HepG2 (cell line): ENCODE results near the gene ZBTB48. TPM values are rescaled to one million over a fixed set of nuclear protein-coding genes. Genes with fewer than 3 reads are reported as not detected.

ENCODE experiments used
- CENPT ChIP-seq: sonication (generic); formaldehyde crosslinking; IDR thresholded peaks from 2 replicates; pipeline ENCODE4 v1.8.0; 2022; ENCODE audit warnings: low read depth, mild to moderate bottlenecking, moderate library complexity, missing genetic modification reagents
- DNMT1 ChIP-seq: sonication (generic); formaldehyde crosslinking; IDR thresholded peaks from 2 replicates; pipeline ENCODE4 v1.5.1; 2020; ENCODE audit warnings: mild to moderate bottlenecking, missing genetic modification reagents
- EED ChIP-seq: sonication (generic); formaldehyde crosslinking; IDR thresholded peaks from 2 replicates; pipeline ENCODE4 v1.5.0; 2020; ENCODE audit warnings: mild to moderate bottlenecking, missing genetic modification reagents
- KMT2A ChIP-seq: sonication (generic); formaldehyde crosslinking; IDR thresholded peaks from 2 replicates; pipeline ENCODE4 v1.4.0; 2020; ENCODE audit warnings: missing genetic modification reagents
- KMT2B ChIP-seq: IDR thresholded peaks from 2 replicates; pipeline ENCODE4 v1.6.1; 2016; ENCODE audit warnings: missing genetic modification reagents, missing compliant biosample characterization
- MAF1 ChIP-seq: sonication (generic); formaldehyde crosslinking; IDR thresholded peaks from 2 replicates; pipeline ENCODE4 v1.5.0; 2020; ENCODE audit warnings: missing genetic modification reagents, borderline replicate concordance
- MTA1 ChIP-seq: sonication (generic); formaldehyde crosslinking; IDR thresholded peaks from 2 replicates; pipeline ENCODE4 v1.4.0; 2020; ENCODE audit warnings: missing genetic modification reagents, mild to moderate bottlenecking, borderline replicate concordance
- MYC ChIP-seq: sonication (generic); formaldehyde crosslinking; IDR thresholded peaks from 2 replicates; pipeline ENCODE4 v1.9.0; 2021; ENCODE audit warnings: missing genetic modification reagents, borderline replicate concordance
- NRL ChIP-seq: sonication (generic); formaldehyde crosslinking; IDR thresholded peaks from 2 replicates; pipeline ENCODE4 v1.5.0; 2020; ENCODE audit warnings: missing genetic modification reagents, mild to moderate bottlenecking, moderate library complexity, borderline replicate concordance
- RBFOX2 ChIP-seq: fragments of 200-400 bp; formaldehyde crosslinking; IDR thresholded peaks from 2 replicates; pipeline ENCODE4 v1.6.1; 2017; ENCODE audit warnings: low read depth, mild to moderate bottlenecking, low read length
- REXO4 ChIP-seq: sonication (generic); formaldehyde crosslinking; IDR thresholded peaks from 2 replicates; pipeline ENCODE4 v1.8.0; 2022; ENCODE audit warnings: missing genetic modification reagents, mild to moderate bottlenecking, borderline replicate concordance
- TRIM24 ChIP-seq: sonication (generic); formaldehyde crosslinking; IDR thresholded peaks from 2 replicates; pipeline ENCODE4 v1.8.0; 2022; ENCODE audit warnings: mild to moderate bottlenecking, missing genetic modification reagents
- XBP1 ChIP-seq: sonication (generic); formaldehyde crosslinking; IDR thresholded peaks from 2 replicates; pipeline ENCODE4 v1.5.0; 2020; ENCODE audit warnings: missing genetic modification reagents
- ZNF225 ChIP-seq: sonication (generic); formaldehyde crosslinking; IDR thresholded peaks from 2 replicates; pipeline ENCODE4 v1.4.0; 2020; ENCODE audit warnings: mild to moderate bottlenecking, missing genetic modification reagents
- ZNF234 ChIP-seq: sonication (generic); formaldehyde crosslinking; conservative IDR thresholded peaks from 2 replicates; pipeline ENCODE4 v1.5.1; 2020; ENCODE audit warnings: mild to moderate bottlenecking, missing genetic modification reagents
- ZNF256 ChIP-seq: sonication (generic); formaldehyde crosslinking; conservative IDR thresholded peaks from 2 replicates; pipeline ENCODE4 v1.4.0; 2020; ENCODE audit warnings: missing genetic modification reagents
- ZNF264 ChIP-seq: sonication (generic); formaldehyde crosslinking; IDR thresholded peaks from 2 replicates; pipeline ENCODE4 v1.4.0; 2020; ENCODE audit warnings: missing genetic modification reagents
- ZNF292 ChIP-seq: sonication (generic); formaldehyde crosslinking; IDR thresholded peaks from 2 replicates; pipeline ENCODE4 v1.8.1; 2022; ENCODE audit warnings: mild to moderate bottlenecking, low read depth, missing genetic modification reagents, borderline replicate concordance
- ZNF329 ChIP-seq: sonication (generic); formaldehyde crosslinking; IDR thresholded peaks from 2 replicates; pipeline ENCODE4 v1.9.0; 2021; ENCODE audit warnings: low read depth, mild to moderate bottlenecking, missing genetic modification reagents
- ZNF468 ChIP-seq: sonication (generic); formaldehyde crosslinking; IDR thresholded peaks from 2 replicates; pipeline ENCODE4 v1.8.0; 2022; ENCODE audit warnings: mild to moderate bottlenecking, moderate library complexity, missing genetic modification reagents
- ZNF547 ChIP-seq: sonication (generic); formaldehyde crosslinking; IDR thresholded peaks from 2 replicates; pipeline ENCODE4 v1.5.1; 2020; ENCODE audit warnings: mild to moderate bottlenecking, missing genetic modification reagents
- ZNF781 ChIP-seq: sonication (generic); formaldehyde crosslinking; IDR thresholded peaks from 2 replicates; pipeline ENCODE4 v1.5.1; 2020; ENCODE audit warnings: borderline replicate concordance, mild to moderate bottlenecking, missing genetic modification reagents; ENCODE audit errors: not compliant biosample characterization
- ZNF850 ChIP-seq: sonication (generic); formaldehyde crosslinking; conservative IDR thresholded peaks from 2 replicates; pipeline ENCODE4 v1.9.0; 2021; ENCODE audit warnings: mild to moderate bottlenecking, missing genetic modification reagents
- polyA plus RNA-seq, 8 experiments: library from polyadenylated mRNA; depleted of rRNA in 3 of 8; stranded (reverse) in 7 of 8; unstranded in 1 of 8; fragments of >200 nt; fragmentation: Illumina TruSeq in 4 of 8; extraction: Trizol in 4 of 8; gene quantifications; 2 replicates each; pipeline versions ENCODE4 v1.2.1 to v1.2.3, GENCODE V29; 2011 to 2016; ENCODE audit warnings: low read depth in 4 of 8, missing spikeins in 1 of 8, mixed read lengths in 1 of 8; ENCODE audit not compliant: insufficient read depth in 1 of 8
- total RNA-seq, 5 experiments: library from RNA; depleted of rRNA; stranded (reverse); fragments of >200 nt; fragmentation: Illumina TruSeq; extraction: Trizol; gene quantifications; 2 replicates each; pipeline ENCODE4 v1.2.3, GENCODE V29; 2016; ENCODE audit warnings: low read depth in 1 of 5
- TF ChIP-seq, protein P1 (sequence below), 2 experiments: fragments of 450-650 bp in 1 of 2; sonication (generic) in 1 of 2; formaldehyde crosslinking; IDR thresholded peaks; 2 replicates each; pipeline versions ENCODE4 v1.5.0 to v1.8.0; 2020 to 2022; ENCODE audit warnings: mild to moderate bottlenecking in 1 of 2, missing genetic modification reagents in 1 of 2
- TF ChIP-seq, protein P2 (sequence below): IDR thresholded peaks from 2 replicates; pipeline ENCODE4 v1.6.1; 2016; ENCODE audit warnings: missing compliant biosample characterization, missing genetic modification reagents, borderline replicate concordance
- TF ChIP-seq, protein P3 (sequence below): sonication (generic); formaldehyde crosslinking; IDR thresholded peaks from 2 replicates; pipeline ENCODE4 v1.5.0; 2020; ENCODE audit warnings: missing genetic modification reagents

ZBTB48 gene
- total and polyA plus RNA-seq, 2 of the 13 experiments (the other 11 are each of a cell fraction or from before 2014, with no cell fraction given) = 13.0 to 17.1 TPM

DNA sequence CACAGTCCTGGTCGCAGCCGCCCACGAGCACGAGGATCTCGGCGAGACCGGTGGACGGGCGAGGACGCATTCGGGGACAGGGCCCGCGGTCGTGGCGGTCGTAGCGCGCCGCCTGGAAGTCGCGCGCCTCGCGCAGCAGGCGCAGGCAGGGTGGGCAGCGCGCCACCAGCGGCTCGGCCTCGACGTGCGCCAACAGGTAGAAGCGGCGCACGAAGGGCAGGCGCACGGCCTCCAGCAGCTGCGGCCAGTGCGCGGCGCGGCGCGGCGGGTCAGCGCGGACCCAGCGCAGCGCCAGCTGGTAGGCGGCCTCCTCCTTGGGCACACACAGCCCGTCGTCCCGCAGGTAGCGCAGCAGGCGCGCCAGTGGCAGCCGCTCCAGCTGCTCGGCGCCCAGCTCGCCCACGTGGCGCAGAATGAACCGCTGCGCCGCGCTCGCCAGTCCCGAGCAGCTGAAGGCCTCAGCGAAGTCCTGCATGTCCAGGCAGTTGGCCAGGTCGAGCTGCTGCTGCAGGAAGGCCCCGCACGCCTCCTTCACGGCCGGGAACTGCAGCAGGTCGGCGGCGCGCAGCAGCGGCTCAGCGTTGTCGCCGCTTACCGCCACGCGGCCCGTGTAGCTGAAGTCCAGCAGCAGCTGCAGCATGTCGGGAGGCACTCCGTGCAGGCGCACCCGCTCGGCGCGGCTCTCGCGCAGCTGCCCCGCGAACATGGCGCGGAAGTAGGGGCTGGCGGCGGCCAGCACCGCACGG, 22.3 kb downstream of the ZBTB48 start (continued):
- TF ChIP-seq RBFOX2 = peak; percentile 62; the same call in 1 of the 2 replicates
- TF ChIP-seq KMT2B (CRISPR knock-in tag) = peak; percentile 50; the same call in 1 of the 2 replicates
- TF ChIP-seq DNMT1 (CRISPR knock-in tag) = peak; percentile 70; the same call in 1 of the 2 replicates
- TF ChIP-seq ZNF468 (CRISPR knock-in tag) = peak; percentile 61; the same call in 1 of the 2 replicates
- TF ChIP-seq ZNF264 (CRISPR knock-in tag) = no peak
- 0 out of 2 replicates have a peak, but pooled peaks have one; percentile 36 for TF ChIP-seq TRIM24 (CRISPR knock-in tag)
- TF ChIP-seq MYC = peak; percentile 82
- peak; percentile 79; the same call in 1 of the 2 replicates for TF ChIP-seq ZNF256 (CRISPR knock-in tag)
- TF ChIP-seq ZNF292 (CRISPR knock-in tag) = no peak
- TF ChIP-seq, protein P1, sequence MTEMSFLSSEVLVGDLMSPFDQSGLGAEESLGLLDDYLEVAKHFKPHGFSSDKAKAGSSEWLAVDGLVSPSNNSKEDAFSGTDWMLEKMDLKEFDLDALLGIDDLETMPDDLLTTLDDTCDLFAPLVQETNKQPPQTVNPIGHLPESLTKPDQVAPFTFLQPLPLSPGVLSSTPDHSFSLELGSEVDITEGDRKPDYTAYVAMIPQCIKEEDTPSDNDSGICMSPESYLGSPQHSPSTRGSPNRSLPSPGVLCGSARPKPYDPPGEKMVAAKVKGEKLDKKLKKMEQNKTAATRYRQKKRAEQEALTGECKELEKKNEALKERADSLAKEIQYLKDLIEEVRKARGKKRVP (CRISPR knock-in tag; IDR thresholded peaks at IDR 0.05) = peak in 1 of 2 experiments; percentile 10; a peak in 1 of 4 replicates
- TF ChIP-seq ZNF234 (CRISPR knock-in tag) = 0 out of 2 replicates have a peak, but pooled peaks have one; percentile 45
- no peak for TF ChIP-seq REXO4 (CRISPR knock-in tag)
- TF ChIP-seq MAF1 = peak; percentile 84
- TF ChIP-seq, protein P2, sequence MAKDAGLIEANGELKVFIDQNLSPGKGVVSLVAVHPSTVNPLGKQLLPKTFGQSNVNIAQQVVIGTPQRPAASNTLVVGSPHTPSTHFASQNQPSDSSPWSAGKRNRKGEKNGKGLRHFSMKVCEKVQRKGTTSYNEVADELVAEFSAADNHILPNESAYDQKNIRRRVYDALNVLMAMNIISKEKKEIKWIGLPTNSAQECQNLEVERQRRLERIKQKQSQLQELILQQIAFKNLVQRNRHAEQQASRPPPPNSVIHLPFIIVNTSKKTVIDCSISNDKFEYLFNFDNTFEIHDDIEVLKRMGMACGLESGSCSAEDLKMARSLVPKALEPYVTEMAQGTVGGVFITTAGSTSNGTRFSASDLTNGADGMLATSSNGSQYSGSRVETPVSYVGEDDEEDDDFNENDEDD (CRISPR knock-in tag) = peak; percentile 63; the same call in 1 of the 2 replicates
- TF ChIP-seq XBP1 (CRISPR knock-in tag) = peak; percentile 73; the same call in 1 of the 2 replicates
- TF ChIP-seq, protein P3, sequence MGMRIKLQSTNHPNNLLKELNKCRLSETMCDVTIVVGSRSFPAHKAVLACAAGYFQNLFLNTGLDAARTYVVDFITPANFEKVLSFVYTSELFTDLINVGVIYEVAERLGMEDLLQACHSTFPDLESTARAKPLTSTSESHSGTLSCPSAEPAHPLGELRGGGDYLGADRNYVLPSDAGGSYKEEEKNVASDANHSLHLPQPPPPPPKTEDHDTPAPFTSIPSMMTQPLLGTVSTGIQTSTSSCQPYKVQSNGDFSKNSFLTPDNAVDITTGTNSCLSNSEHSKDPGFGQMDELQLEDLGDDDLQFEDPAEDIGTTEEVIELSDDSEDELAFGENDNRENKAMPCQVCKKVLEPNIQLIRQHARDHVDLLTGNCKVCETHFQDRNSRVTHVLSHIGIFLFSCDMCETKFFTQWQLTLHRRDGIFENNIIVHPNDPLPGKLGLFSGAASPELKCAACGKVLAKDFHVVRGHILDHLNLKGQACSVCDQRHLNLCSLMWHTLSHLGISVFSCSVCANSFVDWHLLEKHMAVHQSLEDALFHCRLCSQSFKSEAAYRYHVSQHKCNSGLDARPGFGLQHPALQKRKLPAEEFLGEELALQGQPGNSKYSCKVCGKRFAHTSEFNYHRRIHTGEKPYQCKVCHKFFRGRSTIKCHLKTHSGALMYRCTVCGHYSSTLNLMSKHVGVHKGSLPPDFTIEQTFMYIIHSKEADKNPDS (CRISPR knock-in tag) = peak; percentile 41; the same call in 1 of the 2 replicates
- TF ChIP-seq NRL (CRISPR knock-in tag) = peak; percentile 19; the same call in 1 of the 2 replicates
- TF ChIP-seq MTA1 (CRISPR knock-in tag) = peak; percentile 59; the same call in 1 of the 2 replicates
- TF ChIP-seq EED (CRISPR knock-in tag) = peak; percentile 45; the same call in 1 of the 2 replicates
- no peak; the same call in 1 of the 2 replicates for TF ChIP-seq CENPT (CRISPR knock-in tag)
- TF ChIP-seq ZNF547 (CRISPR knock-in tag) = no peak; the same call in 1 of the 2 replicates
- TF ChIP-seq KMT2A (CRISPR knock-in tag) = peak; percentile 19; the same call in 1 of the 2 replicates
- TF ChIP-seq ZNF329 (CRISPR knock-in tag) = peak; percentile 13; the same call in 1 of the 2 replicates
- 0 out of 2 replicates have a peak, but pooled peaks have one; percentile 76 for TF ChIP-seq ZNF850 (CRISPR knock-in tag)
- TF ChIP-seq ZNF225 = 0 out of 2 replicates have a peak, but pooled peaks have one; percentile 63
- TF ChIP-seq ZNF781 = no peak
